ENCODE measurements around the gene C16orf54.
"Not testable (repeated sequence)": the region's sequence is repeated elsewhere in the genome, so short reads cannot be mapped to it uniquely, and the experiment has no call there.

Gene C16orf54

GRCh38 chr16:29767062-29767461, 21.3 kb upstream of the C16orf54 start:
- no peak for DNase-seq

- DNase-seq: no peak
These were observed 20.8 kb upstream of the C16orf54 start for GRCh38 chr16:29766571-29766970.

DNA sequence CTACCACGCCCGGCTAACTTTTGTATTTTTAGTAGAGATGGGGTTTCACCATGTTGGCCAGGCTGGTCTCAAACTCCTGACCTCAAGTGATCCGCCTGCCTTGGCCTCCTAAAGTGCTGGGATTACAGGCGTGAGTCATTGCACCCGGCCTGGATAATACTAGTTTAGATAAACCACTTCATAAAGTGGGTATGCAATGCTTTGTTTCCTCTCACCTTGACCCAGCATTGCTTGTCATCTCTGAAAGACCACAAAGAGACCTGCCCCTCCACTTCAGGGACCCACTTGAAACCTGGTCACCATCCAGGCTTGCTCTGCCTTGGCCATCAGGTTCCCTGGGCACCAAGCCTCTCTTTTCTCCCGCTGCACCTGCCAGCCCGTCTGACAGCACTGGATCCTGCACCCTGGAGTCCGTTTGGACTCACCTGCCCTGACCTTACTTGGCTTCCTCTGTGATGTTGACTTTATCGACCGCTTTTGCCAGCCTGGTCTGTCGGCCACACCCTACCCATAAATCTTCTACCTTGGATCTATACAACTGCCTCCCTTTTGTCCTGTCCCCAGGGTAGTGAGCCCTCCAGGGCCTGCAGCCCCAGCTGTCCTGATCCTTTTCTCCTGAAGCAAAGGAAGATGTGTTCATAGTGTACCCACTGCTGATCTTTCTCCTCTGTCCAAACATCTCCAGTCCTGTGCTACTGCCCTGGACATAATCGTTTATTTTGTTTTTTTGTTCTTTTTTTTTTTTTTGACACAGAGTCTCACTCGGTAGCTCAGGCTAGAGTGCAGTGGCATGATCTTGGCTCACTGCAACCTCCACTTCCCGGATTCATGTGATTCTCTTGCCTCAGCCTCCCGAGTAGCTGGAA, 19.6 kb upstream of the C16orf54 start:
- DNase-seq: no peak

DNA sequence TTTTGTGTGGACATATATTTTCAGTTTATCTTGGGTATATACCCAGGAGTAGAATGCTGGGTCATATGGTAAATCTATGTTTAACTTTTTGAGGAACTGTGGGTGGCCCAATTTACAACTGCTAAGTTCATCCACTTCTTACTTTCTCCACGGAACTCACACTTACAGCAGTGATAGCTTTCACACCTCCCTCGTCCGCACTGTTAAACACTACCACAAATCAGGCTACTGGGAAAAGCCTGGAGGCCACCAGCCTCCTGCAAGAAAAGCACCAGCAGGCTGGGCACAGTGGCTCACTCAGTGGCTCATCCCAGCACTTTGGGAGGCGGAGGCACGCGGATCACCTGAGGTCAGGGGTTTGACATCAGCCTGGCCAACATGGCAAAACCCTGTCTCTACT, 17.5 kb upstream of the C16orf54 start:
- no peak for DNase-seq

DNA sequence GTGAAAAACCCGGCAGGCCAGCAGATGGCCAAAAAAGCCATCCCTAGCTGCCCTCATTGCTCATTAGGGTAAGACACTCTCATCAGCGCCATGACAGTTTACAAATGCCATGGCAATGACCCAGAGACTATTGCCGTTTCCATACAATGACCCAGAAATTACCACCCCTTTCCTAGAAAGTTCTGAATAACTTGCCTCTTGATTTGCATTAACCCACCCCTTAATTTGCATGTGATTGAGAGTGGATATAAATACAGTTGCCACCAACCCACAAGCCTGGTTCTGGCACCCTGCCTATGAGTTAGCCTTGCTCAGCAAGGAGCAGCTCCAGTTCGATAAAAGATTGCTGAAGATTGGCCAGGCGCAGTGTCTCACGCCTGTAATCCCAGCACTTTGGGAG, 16.1 kb upstream of the C16orf54 start:
- DNase-seq: no peak

- DNase-seq: not testable (repeated sequence)
These were observed 15.5 kb upstream of the C16orf54 start for GRCh38 chr16:29761280-29761651.

- no peak for DNase-seq
These were observed 14.9 kb upstream of the C16orf54 start for GRCh38 chr16:29760567-29761279.

- DNase-seq: no peak
These were observed 12.2 kb upstream of the C16orf54 start for GRCh38 chr16:29757950-29758466.

DNA sequence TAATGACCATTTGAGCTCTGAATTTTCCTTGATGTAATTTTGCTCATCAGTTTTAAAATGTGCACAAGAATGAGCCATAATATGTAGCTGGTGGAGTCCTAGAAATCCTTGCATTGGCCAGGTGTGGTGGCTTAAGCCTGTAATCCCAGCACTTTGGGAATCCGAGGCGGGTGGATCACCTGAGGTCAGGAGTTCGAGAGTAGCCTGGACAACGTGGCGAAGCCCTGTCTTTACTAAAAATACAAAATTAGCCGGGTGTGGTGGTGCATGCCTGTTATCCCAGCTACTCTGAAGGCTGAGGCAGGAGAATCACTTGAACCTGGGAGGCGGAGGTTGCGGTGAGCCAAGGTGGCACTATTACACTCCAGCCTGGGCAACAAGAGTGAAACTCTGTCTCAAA, 11.3 kb upstream of the C16orf54 start:
- DNase-seq: not testable (repeated sequence)

GRCh38 chr16:29756654-29757053, 10.9 kb upstream of the C16orf54 start:
- DNase-seq: no peak

DNA sequence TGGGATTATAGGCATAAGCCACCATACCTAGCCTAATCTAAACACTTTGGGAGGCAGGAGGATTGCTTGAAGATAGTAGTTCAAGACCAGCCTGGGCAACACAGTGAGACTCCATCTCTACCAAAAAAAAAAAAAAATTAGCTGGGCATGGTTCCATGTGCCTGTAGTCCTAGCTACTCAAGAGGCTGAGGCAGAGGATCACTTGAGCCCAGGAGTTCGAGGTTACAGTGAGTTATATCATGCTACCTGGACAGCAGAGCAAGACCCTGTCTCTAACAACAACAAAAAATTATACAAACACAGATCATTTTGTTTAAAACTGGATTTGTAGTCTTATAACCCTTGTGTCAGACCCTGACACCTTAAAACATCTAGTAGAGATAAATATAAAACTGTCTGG, 7.7 kb upstream of the C16orf54 start:
- DNase-seq: no peak

GRCh38 chr16:29748760-29749149, 3.0 kb upstream of the C16orf54 start:
- not testable (repeated sequence) for DNase-seq

- DNase-seq: no peak
These were observed 2.4 kb upstream of the C16orf54 start for GRCh38 chr16:29747947-29748759.

DNA sequence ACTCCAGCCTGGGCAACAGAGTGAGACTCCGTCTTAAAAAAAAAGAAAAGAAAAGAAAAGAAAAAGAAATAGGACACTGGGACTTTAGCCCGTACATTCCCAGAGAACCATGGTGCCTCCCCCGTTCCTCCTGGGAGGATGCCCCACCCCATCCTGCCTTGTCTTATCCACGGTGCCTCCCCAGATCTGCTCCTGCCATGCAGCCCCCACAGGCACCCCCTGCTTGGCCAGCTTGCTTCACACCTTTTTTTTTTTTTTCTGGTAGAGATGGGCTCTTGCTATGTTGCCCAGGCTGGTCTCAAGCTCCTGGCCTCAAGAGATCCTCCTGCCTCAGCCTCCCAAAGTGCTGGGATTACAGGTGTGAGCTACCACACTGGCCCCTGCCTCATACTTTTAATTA, 728 bp upstream of the C16orf54 start:
- not testable (repeated sequence) for DNase-seq

GRCh38 chr16:29745121-29745852, 503 bp downstream of the C16orf54 start:
- no peak for DNase-seq

DNA sequence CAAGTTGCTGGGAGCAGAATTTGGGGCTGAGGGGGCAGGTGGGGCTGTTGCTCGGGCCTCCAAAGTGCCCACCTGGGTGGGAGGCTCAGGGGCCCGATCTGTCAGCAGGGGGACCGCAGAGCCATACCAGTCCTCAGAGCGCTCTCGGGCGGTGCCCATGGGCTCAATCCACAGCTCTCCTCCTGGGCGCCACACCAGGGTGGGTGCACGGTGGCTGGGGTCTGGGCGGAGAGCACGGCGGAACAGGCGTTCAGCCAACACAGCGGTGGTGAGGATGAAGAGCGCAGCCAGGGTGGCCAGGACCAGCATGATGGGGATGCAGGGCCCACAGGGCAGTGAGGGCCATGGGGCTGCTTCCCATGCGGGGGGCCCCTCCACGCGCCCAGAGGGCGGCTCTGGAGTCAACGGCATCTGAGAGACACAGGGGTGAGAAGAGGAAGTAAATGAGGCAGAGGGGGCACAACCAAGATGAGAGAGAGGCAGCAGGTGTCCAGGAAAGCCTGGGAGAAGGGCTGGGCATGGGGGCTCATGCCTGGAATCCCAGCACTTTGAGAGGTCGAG, 1.2 kb downstream of the C16orf54 start:
- DNase-seq: no peak

GRCh38 chr16:29743827-29744531, 1.8 kb downstream of the C16orf54 start:
- no peak for DNase-seq

DNA sequence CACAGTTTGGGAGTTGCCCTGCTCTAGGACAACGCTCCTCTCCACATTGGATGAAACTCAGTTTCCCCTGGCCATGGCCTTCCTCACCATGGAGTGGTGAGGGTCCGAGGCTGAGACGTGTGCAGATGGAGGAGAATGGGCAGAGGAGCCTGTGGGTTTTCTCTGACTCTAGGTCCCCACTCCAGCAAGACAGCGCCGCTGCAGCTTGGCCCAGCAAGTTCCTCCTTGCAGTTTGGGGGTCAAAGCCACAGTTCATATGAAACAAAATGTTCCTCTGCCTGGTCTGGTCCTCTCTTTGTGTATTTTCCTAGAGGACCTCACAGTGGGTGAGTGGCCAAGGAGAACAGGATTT, 2.3 kb downstream of the C16orf54 start:
- no peak for DNase-seq

GRCh38 chr16:29742683-29743275, 3.0 kb downstream of the C16orf54 start:
- DNase-seq: no peak

- not testable (repeated sequence) for DNase-seq
These were observed 5.2 kb downstream of the C16orf54 start for GRCh38 chr16:29740630-29741015.

Data from HCEC 1CT (cell line).